ENCODE results near the gene CDT1.

Gene CDT1

DNA sequence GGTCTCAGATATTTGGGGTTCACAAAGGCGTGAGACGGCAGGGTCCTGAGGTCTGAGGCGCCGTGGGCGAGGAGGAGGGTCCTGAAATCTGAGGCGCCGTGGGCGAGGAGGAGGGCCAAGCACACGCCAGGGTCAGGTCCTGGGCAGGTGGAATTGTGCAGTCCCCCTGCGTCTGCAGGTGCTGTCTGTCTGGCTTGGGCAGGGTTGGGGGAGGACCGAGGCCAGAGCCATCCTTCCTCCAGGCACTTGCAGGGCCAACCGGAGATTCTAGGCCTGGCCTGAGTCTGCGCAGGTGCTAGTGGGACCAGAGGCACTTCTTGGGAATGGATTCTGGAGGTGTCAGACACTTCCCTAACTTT, 10.5 kb downstream of the CDT1 start:
- no peaks in the 10 kb centered on the region for H3K36me3 ChIP-seq (ENCODE audit: insufficient read depth, low read length)
- H3K27me3 ChIP-seq (ENCODE audit: insufficient read depth, low read length), result no peaks in the 10 kb centered on the region
- peaks cover 21% of the 10 kb centered on the region for H3K4me1 ChIP-seq (ENCODE audit: control insufficient read depth, insufficient read depth, low read length, unreplicated experiment)
- H3K79me2 ChIP-seq (ENCODE audit: control insufficient read depth, insufficient read depth, low read length, unreplicated experiment), result peaks cover 9% of the 10 kb centered on the region
- H3K4me3 ChIP-seq (ENCODE audit: low read depth, low read length), result no peak overlapping the region
- H2AFZ ChIP-seq (ENCODE audit: low read length, unreplicated experiment), result no peak overlapping the region
- no peak overlapping the region for H3K27ac ChIP-seq (ENCODE audit: low read depth, low read length)

DNA sequence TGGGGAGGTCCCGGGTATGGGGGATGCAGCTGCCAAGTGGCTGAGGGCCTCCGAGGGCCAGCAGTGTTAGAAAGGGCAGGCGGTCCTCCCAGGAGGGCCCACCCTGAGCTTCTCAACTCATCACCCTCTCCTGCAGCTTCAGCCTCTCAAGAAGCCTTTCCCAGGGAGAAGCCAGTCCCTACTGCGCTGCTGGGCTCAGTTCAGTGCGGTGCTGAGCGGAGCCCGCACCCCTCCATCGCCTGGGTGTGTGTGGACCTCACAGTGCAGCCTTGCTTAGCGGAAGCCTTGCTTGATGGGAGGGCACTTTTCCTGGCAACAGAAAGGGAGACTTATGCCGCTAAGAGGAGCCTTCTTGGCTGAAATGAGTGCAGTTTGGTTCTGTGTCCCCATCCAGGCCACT, 11.6 kb downstream of the CDT1 start:
- Histone ChIP-seq H3K4me3 (ENCODE audit: low read depth, low read length) (no peak overlapping the region), H3K27ac (ENCODE audit: low read depth, low read length) (no peak overlapping the region), H3K4me1 (ENCODE audit: control insufficient read depth, insufficient read depth, low read length, unreplicated experiment) (peaks cover 11% of the 10 kb centered on the region), H3K36me3 (ENCODE audit: insufficient read depth, low read length) (no peaks in the 10 kb centered on the region), H3K79me2 (ENCODE audit: control insufficient read depth, insufficient read depth, low read length, unreplicated experiment) (peaks cover under 1% of the 10 kb centered on the region), H3K27me3 (ENCODE audit: insufficient read depth, low read length) (no peaks in the 10 kb centered on the region), H2AFZ (ENCODE audit: low read length, unreplicated experiment) (no peak overlapping the region)

DNA sequence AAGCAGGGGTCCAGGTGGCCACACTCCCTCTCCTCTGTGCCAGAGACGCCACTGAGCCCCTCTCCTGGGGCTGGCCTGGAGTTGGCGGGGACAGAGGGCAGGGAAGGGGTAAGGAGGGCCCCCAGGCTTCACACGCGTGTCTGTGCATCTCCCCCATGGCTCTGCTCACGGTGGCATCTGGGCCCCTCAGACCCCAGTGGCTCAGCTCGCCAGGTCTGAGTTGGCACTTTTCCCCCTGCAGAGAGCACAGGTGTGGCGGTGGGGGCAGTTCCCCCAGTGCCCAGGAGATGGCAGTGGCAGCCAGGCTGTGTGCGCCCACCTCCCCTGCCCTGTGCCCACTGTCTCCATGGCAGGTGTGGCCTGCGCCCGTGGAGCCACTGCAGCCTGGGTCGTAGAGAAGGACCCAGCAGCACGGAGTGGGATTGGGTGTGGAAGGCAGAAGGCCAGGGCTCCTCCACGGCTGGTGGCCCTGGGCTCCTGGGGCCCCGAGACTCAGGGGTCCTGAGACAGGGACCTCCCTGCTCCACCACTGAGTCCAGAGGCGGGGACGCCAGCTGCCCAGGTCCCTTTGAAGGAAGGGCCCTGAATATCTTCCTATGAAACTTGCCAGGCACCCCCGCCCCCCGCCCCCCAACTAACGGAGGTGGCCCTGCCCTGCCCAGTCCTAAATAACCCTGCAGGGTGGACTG, 12.5 kb downstream of the CDT1 start:
- no peak overlapping the region for H3K4me3 ChIP-seq (ENCODE audit: low read depth, low read length)
- H2AFZ ChIP-seq (ENCODE audit: low read length, unreplicated experiment), result no peak overlapping the region
- peaks cover 5% of the 10 kb centered on the region for H3K4me1 ChIP-seq (ENCODE audit: control insufficient read depth, insufficient read depth, low read length, unreplicated experiment)
- no peak overlapping the region for H3K27ac ChIP-seq (ENCODE audit: low read depth, low read length)
- no peaks in the 10 kb centered on the region for H3K27me3 ChIP-seq (ENCODE audit: insufficient read depth, low read length)
- no peaks in the 10 kb centered on the region for H3K36me3 ChIP-seq (ENCODE audit: insufficient read depth, low read length)
- H3K79me2 ChIP-seq (ENCODE audit: control insufficient read depth, insufficient read depth, low read length, unreplicated experiment), result no peaks in the 10 kb centered on the region

DNA sequence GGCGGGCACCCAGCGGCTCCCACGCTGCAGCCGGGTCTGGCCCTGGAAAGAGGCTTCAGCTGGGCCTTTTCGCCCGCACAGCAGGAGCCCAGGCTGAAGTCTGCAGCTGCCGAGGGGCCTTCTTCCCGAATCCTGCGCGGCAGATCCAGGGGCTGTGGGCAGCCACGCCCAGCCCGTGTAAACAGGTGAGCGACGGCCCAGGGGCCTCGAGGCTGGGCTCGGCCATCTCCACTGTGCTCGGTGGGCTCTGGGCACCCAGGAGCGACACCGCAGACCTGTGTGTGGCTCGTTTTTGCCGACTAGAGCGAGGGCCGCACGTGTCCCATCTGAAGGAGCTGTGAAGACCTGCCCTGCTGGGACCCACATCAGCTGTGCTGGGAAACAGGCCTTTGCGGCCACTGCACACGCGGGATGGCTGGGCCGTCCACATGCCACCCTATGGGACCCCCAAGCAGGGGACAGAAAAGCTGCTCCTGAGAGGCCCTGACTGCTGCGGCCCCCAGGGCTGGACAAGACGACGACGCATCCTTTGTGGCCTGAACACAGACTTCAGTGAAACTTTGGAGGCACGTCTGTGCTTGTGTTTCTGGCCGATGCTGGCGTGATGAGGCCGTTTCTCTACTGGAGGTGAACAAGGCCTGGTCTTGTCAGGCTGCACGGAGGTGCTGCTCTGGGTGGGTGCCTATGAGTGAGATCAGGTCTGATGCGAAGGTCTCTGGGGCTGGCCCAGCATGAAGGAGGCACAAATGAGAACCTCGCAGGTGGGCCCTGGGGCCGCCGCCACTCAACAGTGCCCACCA, 13.3 kb downstream of the CDT1 start:
- Histone ChIP-seq H3K4me3 (ENCODE audit: low read depth, low read length) (no peak overlapping the region), H3K27me3 (ENCODE audit: insufficient read depth, low read length) (no peaks in the 10 kb centered on the region), H3K4me1 (ENCODE audit: control insufficient read depth, insufficient read depth, low read length, unreplicated experiment) (peaks cover 5% of the 10 kb centered on the region), H3K79me2 (ENCODE audit: control insufficient read depth, insufficient read depth, low read length, unreplicated experiment) (no peaks in the 10 kb centered on the region), H2AFZ (ENCODE audit: low read length, unreplicated experiment) (no peak overlapping the region), H3K36me3 (ENCODE audit: insufficient read depth, low read length) (no peaks in the 10 kb centered on the region), H3K27ac (ENCODE audit: low read depth, low read length) (no peak overlapping the region)

DNA sequence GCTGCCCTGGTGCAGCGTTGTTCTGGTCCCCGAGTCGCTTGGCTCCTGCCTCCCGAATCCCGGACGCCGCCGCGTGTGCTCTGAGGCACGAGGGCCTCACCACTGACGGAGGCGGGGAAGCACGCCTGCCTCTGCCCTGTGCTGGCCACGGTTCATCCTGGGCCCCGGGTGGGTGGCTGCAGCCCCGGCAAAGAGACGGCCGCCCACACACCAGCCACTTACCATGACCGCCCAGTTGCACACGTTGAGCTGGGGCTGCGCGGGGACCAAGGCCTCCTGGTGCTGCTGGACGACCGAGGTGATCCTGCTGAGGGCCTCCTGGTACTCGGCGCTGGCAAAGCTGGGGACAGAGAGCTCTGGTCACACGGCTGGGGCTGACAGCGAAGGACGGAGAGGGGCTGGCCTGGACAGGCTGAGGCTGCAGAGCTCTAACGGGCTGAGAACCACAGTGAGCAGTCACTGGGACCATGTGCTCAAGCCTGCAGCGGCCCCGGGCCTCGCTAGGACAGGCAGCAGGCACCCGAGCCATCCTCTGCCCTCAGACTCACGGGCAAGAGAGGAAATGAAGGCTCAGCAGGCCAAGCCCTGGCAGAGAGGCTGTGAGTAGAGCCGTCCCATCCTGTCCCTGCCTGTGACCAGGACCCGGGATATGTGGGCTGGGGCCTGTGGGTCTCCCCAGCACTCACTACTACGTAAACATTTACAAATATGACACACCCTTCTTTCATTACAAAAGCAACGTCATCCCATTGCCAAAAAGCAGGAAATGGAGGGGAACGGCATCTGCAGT, 14.4 kb downstream of the CDT1 start:
- Histone ChIP-seq H3K79me2 (ENCODE audit: control insufficient read depth, insufficient read depth, low read length, unreplicated experiment) (no peaks in the 10 kb centered on the region), H3K27me3 (ENCODE audit: insufficient read depth, low read length) (no peaks in the 10 kb centered on the region), H3K4me3 (ENCODE audit: low read depth, low read length) (no peak overlapping the region), H2AFZ (ENCODE audit: low read length, unreplicated experiment) (no peak overlapping the region), H3K36me3 (ENCODE audit: insufficient read depth, low read length) (no peaks in the 10 kb centered on the region), H3K4me1 (ENCODE audit: control insufficient read depth, insufficient read depth, low read length, unreplicated experiment) (peaks cover 5% of the 10 kb centered on the region), H3K27ac (ENCODE audit: low read depth, low read length) (no peak overlapping the region)

DNA sequence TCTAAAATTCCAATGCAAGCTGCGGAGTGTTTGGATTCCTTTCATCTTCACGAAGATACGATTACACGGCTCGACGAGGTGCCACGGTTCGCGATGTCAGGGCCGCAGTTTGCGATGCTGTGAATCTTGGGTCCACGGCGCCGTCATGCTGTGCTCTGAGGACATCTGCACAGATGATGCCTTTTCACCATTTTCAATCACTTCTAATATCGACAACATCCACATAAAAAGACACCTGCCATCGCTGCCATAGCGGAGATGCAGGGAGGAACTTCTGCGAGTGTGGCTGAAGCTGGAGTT, 14.9 kb downstream of the CDT1 start:
- Histone ChIP-seq H3K27me3 (ENCODE audit: insufficient read depth, low read length) (no peaks in the 10 kb centered on the region), H3K4me1 (ENCODE audit: control insufficient read depth, insufficient read depth, low read length, unreplicated experiment) (no peaks in the 10 kb centered on the region), H3K4me3 (ENCODE audit: low read depth, low read length) (no peak overlapping the region), H3K36me3 (ENCODE audit: insufficient read depth, low read length) (no peaks in the 10 kb centered on the region), H3K79me2 (ENCODE audit: control insufficient read depth, insufficient read depth, low read length, unreplicated experiment) (no peaks in the 10 kb centered on the region), H3K27ac (ENCODE audit: low read depth, low read length) (no peak overlapping the region), H2AFZ (ENCODE audit: low read length, unreplicated experiment) (no peak overlapping the region)

DNA sequence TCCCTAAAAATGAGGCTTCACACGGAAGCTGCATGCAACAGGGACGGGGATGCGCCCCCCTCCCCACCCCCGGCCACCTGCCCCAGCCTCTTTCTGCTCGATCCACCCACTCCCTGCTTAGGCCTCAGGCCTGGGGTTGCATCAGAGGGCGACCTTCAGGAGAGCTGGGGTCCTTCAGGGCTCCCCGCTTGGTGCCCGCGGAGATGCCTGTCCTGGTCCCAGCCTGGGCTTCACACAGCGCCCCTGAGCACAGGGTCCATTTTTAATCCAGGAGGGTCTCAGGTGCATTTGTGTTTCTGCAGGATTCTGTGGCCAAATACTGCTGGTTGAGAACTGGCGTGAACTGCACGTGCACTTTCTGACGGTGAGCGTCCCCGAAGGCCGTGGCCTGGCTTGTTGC, 15.5 kb downstream of the CDT1 start:
- Histone ChIP-seq H3K4me3 (ENCODE audit: low read depth, low read length) (no peak overlapping the region), H3K27ac (ENCODE audit: low read depth, low read length) (no peak overlapping the region), H3K27me3 (ENCODE audit: insufficient read depth, low read length) (no peaks in the 10 kb centered on the region), H2AFZ (ENCODE audit: low read length, unreplicated experiment) (no peak overlapping the region), H3K4me1 (ENCODE audit: control insufficient read depth, insufficient read depth, low read length, unreplicated experiment) (no peaks in the 10 kb centered on the region), H3K36me3 (ENCODE audit: insufficient read depth, low read length) (no peaks in the 10 kb centered on the region), H3K79me2 (ENCODE audit: control insufficient read depth, insufficient read depth, low read length, unreplicated experiment) (no peaks in the 10 kb centered on the region)

DNA sequence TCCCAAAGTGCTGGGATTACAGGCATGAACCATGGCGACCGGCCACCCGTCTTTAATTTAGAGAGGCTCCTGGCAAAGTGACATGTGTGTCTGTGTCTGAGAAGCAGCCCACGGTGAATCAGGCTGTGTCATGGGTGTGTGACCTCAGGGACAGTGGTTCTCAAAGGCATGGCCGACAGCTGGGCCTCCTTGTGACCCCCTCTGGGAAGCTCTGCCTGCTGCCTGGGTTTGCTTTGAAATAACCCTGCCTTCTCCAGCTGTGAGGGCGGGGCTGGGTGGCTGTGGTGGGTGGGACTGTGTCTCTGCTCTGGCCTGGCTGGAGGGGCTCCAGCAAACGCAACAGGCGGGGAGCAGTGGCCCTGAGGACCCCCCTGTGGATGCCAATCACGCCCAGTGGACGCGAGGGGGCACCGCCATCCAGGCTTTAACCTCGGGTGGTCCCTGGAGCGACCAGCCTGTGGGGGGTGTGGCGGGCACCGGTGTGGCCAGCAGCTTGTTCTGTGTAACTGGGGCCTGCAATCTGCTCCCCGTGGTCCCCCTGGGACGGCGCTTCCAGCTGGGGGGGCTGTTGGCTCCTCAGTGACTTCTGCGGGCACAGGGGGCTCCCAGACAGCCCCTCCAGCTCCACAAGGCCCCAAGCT, 16.9 kb downstream of the CDT1 start:
- Histone ChIP-seq H3K36me3 (ENCODE audit: insufficient read depth, low read length) (no peaks in the 10 kb centered on the region), H3K4me3 (ENCODE audit: low read depth, low read length) (no peak overlapping the region), H2AFZ (ENCODE audit: low read length, unreplicated experiment) (no peak overlapping the region), H3K27me3 (ENCODE audit: insufficient read depth, low read length) (no peaks in the 10 kb centered on the region), H3K4me1 (ENCODE audit: control insufficient read depth, insufficient read depth, low read length, unreplicated experiment) (no peaks in the 10 kb centered on the region), H3K27ac (ENCODE audit: low read depth, low read length) (no peak overlapping the region), H3K79me2 (ENCODE audit: control insufficient read depth, insufficient read depth, low read length, unreplicated experiment) (no peaks in the 10 kb centered on the region)

DNA sequence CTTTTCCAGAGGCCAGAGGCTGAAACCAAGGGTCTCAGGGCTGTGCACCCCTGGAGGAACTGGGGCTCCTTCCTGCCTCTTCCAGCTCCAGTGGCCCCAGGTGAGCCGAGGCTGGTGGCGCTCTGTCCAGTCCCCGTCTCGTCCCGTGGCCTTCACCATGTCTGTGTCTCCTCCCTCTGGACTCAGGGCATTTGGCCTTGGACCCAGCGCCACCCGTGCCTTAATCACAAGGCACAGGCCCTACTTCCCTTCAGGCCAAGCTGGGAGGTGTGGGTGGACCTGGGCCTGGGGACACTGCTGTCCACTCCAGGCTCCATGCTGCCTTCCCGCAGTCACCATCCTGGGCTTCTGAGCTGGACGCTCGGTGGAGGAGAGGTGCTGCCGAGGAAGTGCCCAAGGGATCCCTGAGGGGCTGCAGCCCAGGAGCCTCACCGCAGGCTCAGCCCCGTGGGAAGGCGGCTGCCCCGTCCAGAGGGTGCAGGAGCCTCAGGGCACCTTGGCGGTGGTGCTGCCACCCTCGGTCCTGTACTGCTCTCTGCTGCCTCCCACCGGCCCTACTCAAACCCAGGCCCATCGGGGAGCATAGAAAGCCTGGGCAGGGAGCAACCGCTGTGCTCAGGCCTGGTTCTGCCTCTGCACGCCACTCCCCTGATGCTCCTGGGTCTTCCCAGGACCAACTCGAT, 17.7 kb downstream of the CDT1 start:
- Histone ChIP-seq H3K79me2 (ENCODE audit: control insufficient read depth, insufficient read depth, low read length, unreplicated experiment) (no peaks in the 10 kb centered on the region), H3K4me1 (ENCODE audit: control insufficient read depth, insufficient read depth, low read length, unreplicated experiment) (no peaks in the 10 kb centered on the region), H3K27me3 (ENCODE audit: insufficient read depth, low read length) (no peaks in the 10 kb centered on the region), H2AFZ (ENCODE audit: low read length, unreplicated experiment) (no peak overlapping the region), H3K27ac (ENCODE audit: low read depth, low read length) (no peak overlapping the region), H3K36me3 (ENCODE audit: insufficient read depth, low read length) (no peaks in the 10 kb centered on the region), H3K4me3 (ENCODE audit: low read depth, low read length) (no peak overlapping the region)

DNA sequence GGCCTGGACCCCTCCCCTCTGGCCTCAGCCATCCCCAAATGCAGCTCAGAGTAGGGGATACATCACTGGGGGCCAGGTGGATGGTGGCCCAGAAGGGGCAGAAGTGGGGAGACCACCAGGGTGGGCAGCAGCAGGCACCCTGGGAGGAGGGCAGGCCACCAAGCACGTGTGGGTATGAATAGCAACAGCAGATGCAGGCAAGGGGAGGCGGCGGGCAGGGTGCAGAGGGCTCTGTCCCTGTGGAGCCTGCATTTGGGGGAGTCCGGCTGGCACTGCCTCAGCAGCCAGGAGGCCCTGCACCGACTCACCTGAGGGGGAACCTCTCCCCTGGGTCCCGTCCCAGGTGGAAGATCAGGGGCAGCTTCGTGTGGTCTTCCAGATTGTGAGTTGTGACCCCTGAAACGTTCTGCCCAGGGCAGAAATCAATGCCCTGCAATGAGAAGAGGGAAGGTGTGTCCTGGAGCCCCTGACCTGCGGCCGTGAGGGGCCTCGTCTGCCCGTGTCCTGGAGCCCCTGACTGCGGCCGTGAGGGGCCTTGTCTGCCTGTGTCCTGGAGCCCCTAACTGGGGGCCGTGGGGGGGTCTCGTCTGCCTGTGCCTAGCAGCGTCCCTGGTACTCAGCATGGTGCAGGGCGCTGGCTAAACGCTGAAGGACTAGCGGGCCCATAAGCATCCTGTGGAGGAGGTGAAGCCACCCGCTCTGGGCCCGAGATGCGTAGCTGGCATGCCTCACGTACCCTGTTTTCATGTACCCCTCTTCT, 18.9 kb downstream of the CDT1 start:
- Histone ChIP-seq H3K79me2 (ENCODE audit: control insufficient read depth, insufficient read depth, low read length, unreplicated experiment) (no peaks in the 10 kb centered on the region), H3K4me1 (ENCODE audit: control insufficient read depth, insufficient read depth, low read length, unreplicated experiment) (no peaks in the 10 kb centered on the region), H3K27me3 (ENCODE audit: insufficient read depth, low read length) (no peaks in the 10 kb centered on the region), H3K4me3 (ENCODE audit: low read depth, low read length) (no peak overlapping the region), H2AFZ (ENCODE audit: low read length, unreplicated experiment) (no peak overlapping the region), H3K36me3 (ENCODE audit: insufficient read depth, low read length) (no peaks in the 10 kb centered on the region), H3K27ac (ENCODE audit: low read depth, low read length) (no peak overlapping the region)

Data from ACC112 (cell line).